OCI-LY1 (cell line): Measurements from ENCODE around the gene UGGT1.

ENCODE experiments used
- H2AFZ ChIP-seq: fragments of 200-600 bp; sonication (generic), shearing (Covaris generic); 2 replicates; pipeline ENCODE4 v1.6.0; 2014; ENCODE audit warnings: antibody characterized with exemption, mild to moderate bottlenecking, low read length
- H3F3A ChIP-seq: fragments of 200-600 bp; sonication (generic), shearing (Covaris generic); 2 replicates; pipeline ENCODE4 v1.6.0; 2014; ENCODE audit warnings: mild to moderate bottlenecking, antibody characterized with exemption, low read length, moderate library complexity; ENCODE audit not compliant: insufficient read depth
- H3K27ac ChIP-seq: fragments of 200-600 bp; sonication (generic); 2 replicates; pipeline ENCODE4 v1.5.1; 2014; ENCODE audit warnings: low read length, mixed run types, mild to moderate bottlenecking, low read depth; ENCODE audit not compliant: poor library complexity, severe bottlenecking
- H3K27me3 ChIP-seq: fragments of 200-600 bp; sonication (generic); 2 replicates; pipeline ENCODE4 v1.6.0; 2014; ENCODE audit warnings: antibody characterized with exemption, mild to moderate bottlenecking, low read length, moderate library complexity; ENCODE audit not compliant: insufficient read depth
- H3K36me3 ChIP-seq: fragments of 200-600 bp; sonication (generic); 2 replicates; pipeline ENCODE4 v1.6.1; 2014; ENCODE audit warnings: mild to moderate bottlenecking, antibody characterized with exemption, low read length, moderate library complexity, mixed read lengths; ENCODE audit not compliant: insufficient read depth
- H3K4me1 ChIP-seq: fragments of 200-600 bp; sonication (generic); 2 replicates; pipeline ENCODE4 v1.5.1; 2014; ENCODE audit warnings: mild to moderate bottlenecking, low read length, moderate library complexity; ENCODE audit not compliant: insufficient read depth, severe bottlenecking
- H3K4me2 ChIP-seq: fragments of 200-600 bp; sonication (generic), shearing (Covaris generic); 2 replicates; pipeline ENCODE4 v1.6.1; 2014; ENCODE audit warnings: low read length
- H3K4me3 ChIP-seq: fragments of 200-600 bp; sonication (generic); 2 replicates; pipeline ENCODE4 v1.5.1; 2014; ENCODE audit warnings: low read length, low read depth, mild to moderate bottlenecking, mixed read lengths; ENCODE audit not compliant: poor library complexity, severe bottlenecking
- H3K79me2 ChIP-seq: fragments of 200-600 bp; shearing (Covaris generic); 2 replicates; pipeline ENCODE4 v1.6.1; 2016; ENCODE audit warnings: mixed run types, low read length, mixed read lengths; ENCODE audit not compliant: insufficient read depth
- H3K9ac ChIP-seq: fragments of 200-600 bp; sonication (generic), shearing (Covaris generic); 2 replicates; pipeline ENCODE4 v1.6.1; 2014; ENCODE audit warnings: mild to moderate bottlenecking, low read length, mixed read lengths
- H3K9me2 ChIP-seq: fragments of 200-600 bp; sonication (generic), shearing (Covaris generic); 2 replicates; pipeline ENCODE4 v1.6.1; 2014; ENCODE audit warnings: low read depth, mild to moderate bottlenecking, low read length, mixed read lengths
- H3K9me3 ChIP-seq: fragments of 200-600 bp; shearing (Covaris generic); 2 replicates; pipeline ENCODE4 v1.6.1; 2014; ENCODE audit warnings: low read length, mixed read lengths
- H4K20me1 ChIP-seq: fragments of 200-600 bp; sonication (generic), shearing (Covaris generic); 2 replicates; pipeline ENCODE4 v1.6.0; 2016; ENCODE audit warnings: mild to moderate bottlenecking, low read length; ENCODE audit not compliant: insufficient read depth
- EZH2 ChIP-seq: fragments of 200-600 bp; sonication (generic), shearing (Covaris generic); IDR thresholded peaks from 2 replicates; pipeline ENCODE4 v1.8.0; 2017; ENCODE audit warnings: borderline replicate concordance, mixed run types, mild to moderate bottlenecking, antibody characterized with exemption, low read length, moderate library complexity, mixed read lengths
- TF ChIP-seq, protein P1 (sequence below): fragments of 200-600 bp; sonication (generic), shearing (Covaris generic); IDR thresholded peaks from 2 replicates; pipeline ENCODE4 v1.5.1; 2017; ENCODE audit warnings: mild to moderate bottlenecking, antibody characterized with exemption, low read length, moderate library complexity, mixed read lengths

The UGGT1 gene

DNA sequence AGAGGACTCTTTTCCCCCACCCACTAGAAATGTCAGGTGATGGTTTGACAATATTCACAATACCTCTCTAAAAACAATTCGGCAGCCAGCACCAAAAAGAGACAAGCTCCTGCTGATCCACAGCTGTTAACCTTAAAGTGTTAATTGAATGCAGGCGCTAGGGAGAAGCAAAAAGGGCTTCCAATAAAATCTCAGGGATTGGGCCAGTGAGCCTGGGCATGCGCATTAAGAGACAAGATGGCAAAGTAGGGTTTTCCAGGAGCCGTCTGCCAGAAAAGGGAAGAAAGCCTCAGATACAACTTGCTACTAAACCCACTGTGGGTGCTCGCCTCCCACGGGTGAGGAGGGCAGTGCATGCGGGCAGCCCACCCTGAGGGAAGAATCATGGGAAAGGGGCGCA, 128.9 kb downstream of the UGGT1 start:
- TF ChIP-seq EZH2 = no peak
- TF ChIP-seq, protein P1, sequence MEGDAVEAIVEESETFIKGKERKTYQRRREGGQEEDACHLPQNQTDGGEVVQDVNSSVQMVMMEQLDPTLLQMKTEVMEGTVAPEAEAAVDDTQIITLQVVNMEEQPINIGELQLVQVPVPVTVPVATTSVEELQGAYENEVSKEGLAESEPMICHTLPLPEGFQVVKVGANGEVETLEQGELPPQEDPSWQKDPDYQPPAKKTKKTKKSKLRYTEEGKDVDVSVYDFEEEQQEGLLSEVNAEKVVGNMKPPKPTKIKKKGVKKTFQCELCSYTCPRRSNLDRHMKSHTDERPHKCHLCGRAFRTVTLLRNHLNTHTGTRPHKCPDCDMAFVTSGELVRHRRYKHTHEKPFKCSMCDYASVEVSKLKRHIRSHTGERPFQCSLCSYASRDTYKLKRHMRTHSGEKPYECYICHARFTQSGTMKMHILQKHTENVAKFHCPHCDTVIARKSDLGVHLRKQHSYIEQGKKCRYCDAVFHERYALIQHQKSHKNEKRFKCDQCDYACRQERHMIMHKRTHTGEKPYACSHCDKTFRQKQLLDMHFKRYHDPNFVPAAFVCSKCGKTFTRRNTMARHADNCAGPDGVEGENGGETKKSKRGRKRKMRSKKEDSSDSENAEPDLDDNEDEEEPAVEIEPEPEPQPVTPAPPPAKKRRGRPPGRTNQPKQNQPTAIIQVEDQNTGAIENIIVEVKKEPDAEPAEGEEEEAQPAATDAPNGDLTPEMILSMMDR = no peak
- Histone ChIP-seq H3K9ac (no peak overlapping the region), H3K27ac (no peak overlapping the region), H3K4me1 (no peaks in the 10 kb centered on the region), H4K20me1 (no peaks in the 10 kb centered on the region), H2AFZ (no peak overlapping the region), H3K36me3 (no peaks in the 10 kb centered on the region), H3K9me3 (no peaks in the 10 kb centered on the region), H3K4me3 (no peak overlapping the region), H3K9me2 (no peaks in the 10 kb centered on the region), H3K4me2 (no peak overlapping the region), H3K27me3 (peaks cover 4% of the 10 kb centered on the region; the same call in 1 of the 2 replicates), H3F3A (no peaks in the 10 kb centered on the region), H3K79me2 (no peaks in the 10 kb centered on the region)

DNA sequence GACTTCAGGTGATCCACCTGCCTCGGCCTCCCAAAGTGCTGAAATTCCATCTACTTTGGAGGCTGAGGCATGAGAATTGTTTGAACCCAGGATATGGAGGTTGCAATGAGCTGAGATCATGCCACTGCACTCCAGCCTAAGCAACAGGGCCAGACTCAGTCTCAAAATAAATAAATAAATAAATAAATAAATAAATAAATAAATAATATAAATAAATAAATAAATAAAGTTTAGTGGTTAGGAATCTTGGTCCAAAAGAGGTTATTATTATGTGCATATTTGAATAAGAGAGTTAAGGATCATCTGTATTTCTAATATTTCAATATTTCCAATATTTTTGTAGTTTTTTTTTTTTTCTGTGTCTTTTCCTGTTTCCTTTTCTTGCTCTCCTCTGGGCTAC, 136.9 kb downstream of the UGGT1 start:
- Histone ChIP-seq H3K9me3 (no peaks in the 10 kb centered on the region), H3K27ac (no peak overlapping the region), H3K9me2 (no peaks in the 10 kb centered on the region)

DNA sequence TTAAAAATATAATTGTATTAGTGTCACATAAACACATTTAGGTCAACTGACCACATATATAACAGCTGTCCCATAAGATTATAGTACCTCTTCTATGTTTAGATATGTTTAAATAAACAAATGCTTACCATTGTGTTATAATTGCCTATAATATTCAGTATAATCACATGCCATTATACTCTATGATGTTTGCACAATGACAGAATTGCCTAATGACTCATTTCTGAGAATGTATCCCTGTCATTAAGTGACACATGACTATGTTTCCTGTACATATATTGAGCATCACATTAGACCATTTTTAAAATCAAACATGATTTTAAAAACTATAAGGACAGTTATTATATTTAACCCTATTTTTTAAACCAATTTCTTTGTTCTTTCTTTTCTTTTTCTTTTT, 137.9 kb downstream of the UGGT1 start:
- no peak overlapping the region for H3K4me3 ChIP-seq
- H3F3A ChIP-seq = no peaks in the 10 kb centered on the region
- H3K36me3 ChIP-seq = no peaks in the 10 kb centered on the region
- no peak overlapping the region for H3K4me2 ChIP-seq
- TF ChIP-seq, protein P1 = no peak
- no peak for TF ChIP-seq EZH2
- H3K27ac ChIP-seq = no peak overlapping the region
- no peak overlapping the region for H2AFZ ChIP-seq
- H3K4me1 ChIP-seq = peaks cover 5% of the 10 kb centered on the region
- H3K79me2 ChIP-seq = no peaks in the 10 kb centered on the region
- H3K27me3 ChIP-seq = no peaks in the 10 kb centered on the region; the same call in 1 of the 2 replicates
- no peaks in the 10 kb centered on the region for H3K9me3 ChIP-seq
- H3K9me2 ChIP-seq = no peaks in the 10 kb centered on the region
- H3K9ac ChIP-seq = no peak overlapping the region
- H4K20me1 ChIP-seq = no peaks in the 10 kb centered on the region

More for the DNA sequence above, 136.9 kb downstream of the UGGT1 start:
- Histone ChIP-seq H3K79me2 (no peaks in the 10 kb centered on the region), H4K20me1 (no peaks in the 10 kb centered on the region), H3K36me3 (no peaks in the 10 kb centered on the region), H3K27me3 (peaks cover under 1% of the 10 kb centered on the region; the same call in 1 of the 2 replicates), H3K4me2 (no peak overlapping the region), H3K9ac (no peak overlapping the region), H3F3A (no peaks in the 10 kb centered on the region), H2AFZ (no peak overlapping the region), H3K4me1 (peaks cover 3% of the 10 kb centered on the region), H3K4me3 (no peak overlapping the region)
- TF ChIP-seq EZH2 = no peak
- TF ChIP-seq, protein P1 = no peak
